ENCODE results near the gene TESK2.

The TESK2 gene

GRCh38 chr1:45302505-45303150, 188.3 kb downstream of the TESK2 start:
- Histone ChIP-seq H3K9me3 (ENCODE audit: insufficient read depth, low read length, severe bottlenecking) (no peaks in the 10 kb centered on the region), H3K4me3 (ENCODE audit: low read depth in 1 of 2, low read length in 2 of 2) (peak overlapping the region; percentile 68 to 83), H3K4me2 (ENCODE audit: insufficient read depth, low read length) (peak overlapping the region; percentile 80), H3K27me3 (ENCODE audit: insufficient read depth, low read length, poor library complexity) (no peaks in the 10 kb centered on the region), H3K4me1 (ENCODE audit: insufficient read depth, low read length) (peaks cover 23% of the 10 kb centered on the region), H3K27ac (ENCODE audit: low read length) (peak overlapping the region; percentile 80), H3K9ac (ENCODE audit: low read depth, low read length) (peak overlapping the region; percentile 90), H4K20me1 (ENCODE audit: insufficient read depth, low read length) (no peaks in the 10 kb centered on the region), H3K79me2 (ENCODE audit: insufficient read depth, low read length) (peaks cover 8% of the 10 kb centered on the region), H2AFZ (ENCODE audit: low read depth, low read length) (peak overlapping the region; percentile 93), H3K36me3 (ENCODE audit: insufficient read depth, low read length) (no peaks in the 10 kb centered on the region)
- DNase-seq (no peak), ATAC-seq (ENCODE audit: insufficient read depth, low read depth) (no peak)
- TF ChIP-seq EZH2 (IDR thresholded peaks at IDR 0.05; ENCODE audit: borderline replicate concordance, low read depth, low read length, severe bottlenecking) (no peak), CTCF (IDR thresholded peaks at IDR 0.05; ENCODE audit: borderline replicate concordance, extremely low read depth, low read length, poor library complexity, severe bottlenecking) (no peak)

- no peaks in the 10 kb centered on the region for H4K20me1 ChIP-seq (ENCODE audit: insufficient read depth, low read length)
- H3K9ac ChIP-seq (ENCODE audit: low read depth, low read length): no peak overlapping the region
- H3K9me3 ChIP-seq (ENCODE audit: insufficient read depth, low read length, severe bottlenecking): no peaks in the 10 kb centered on the region
- DNase-seq (no peak), ATAC-seq (ENCODE audit: insufficient read depth, low read depth) (no peak)
- peaks cover 8% of the 10 kb centered on the region for H3K79me2 ChIP-seq (ENCODE audit: insufficient read depth, low read length)
- no peak overlapping the region for H3K4me2 ChIP-seq (ENCODE audit: insufficient read depth, low read length)
- H3K27me3 ChIP-seq (ENCODE audit: insufficient read depth, low read length, poor library complexity): no peaks in the 10 kb centered on the region
- no peak overlapping the region for H2AFZ ChIP-seq (ENCODE audit: low read depth, low read length)
- H3K4me1 ChIP-seq (ENCODE audit: insufficient read depth, low read length): peaks cover 23% of the 10 kb centered on the region
- TF ChIP-seq CTCF (IDR thresholded peaks at IDR 0.05; ENCODE audit: borderline replicate concordance, extremely low read depth, low read length, poor library complexity, severe bottlenecking): no peak
- no peak for TF ChIP-seq EZH2 (IDR thresholded peaks at IDR 0.05; ENCODE audit: borderline replicate concordance, low read depth, low read length, severe bottlenecking)
- no peaks in the 10 kb centered on the region for H3K36me3 ChIP-seq (ENCODE audit: insufficient read depth, low read length)
- no peak overlapping the region for H3K4me3 ChIP-seq (ENCODE audit: low read depth in 1 of 2, low read length in 2 of 2)
- no peak overlapping the region for H3K27ac ChIP-seq (ENCODE audit: low read length)
Measured at GRCh38 chr1:45300669-45300997, 190.3 kb downstream of the TESK2 start.

DNA sequence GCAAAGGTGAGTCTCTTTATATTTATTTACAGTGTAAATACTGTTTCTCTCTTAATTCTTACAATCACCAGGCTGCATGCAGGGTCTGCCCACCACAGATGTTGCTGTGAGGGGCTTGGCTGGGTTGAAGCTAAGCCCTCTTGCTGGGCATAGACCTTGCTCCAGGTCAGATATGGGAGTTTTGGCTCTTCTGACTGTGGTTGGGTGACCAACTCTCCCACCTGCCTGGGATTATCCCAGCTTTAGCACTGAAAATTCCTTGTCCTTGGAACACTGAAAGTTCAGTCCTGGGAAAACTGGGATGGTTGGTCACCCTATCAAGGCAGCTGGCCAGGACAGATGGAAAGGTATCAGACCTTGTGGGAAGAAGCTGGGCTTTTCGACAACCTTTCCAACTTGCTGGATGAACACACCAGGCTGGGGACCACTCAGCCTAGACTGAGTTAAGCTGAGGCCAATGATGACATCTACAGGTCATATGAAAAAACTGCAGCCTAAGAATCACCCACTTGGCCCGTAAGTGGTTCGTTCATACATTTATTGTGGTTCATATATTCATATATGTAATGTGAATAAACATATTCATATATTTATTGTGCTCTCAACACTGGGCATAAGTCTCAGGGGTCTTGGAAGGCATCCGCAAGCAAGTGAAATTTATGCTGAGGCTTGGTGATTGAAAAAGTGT, 190.8 kb downstream of the TESK2 start:
- H3K4me1 ChIP-seq (ENCODE audit: insufficient read depth, low read length): peaks cover 23% of the 10 kb centered on the region
- TF ChIP-seq EZH2 (IDR thresholded peaks at IDR 0.05; ENCODE audit: borderline replicate concordance, low read depth, low read length, severe bottlenecking) (no peak), CTCF (IDR thresholded peaks at IDR 0.05; ENCODE audit: borderline replicate concordance, extremely low read depth, low read length, poor library complexity, severe bottlenecking) (peak; percentile 89)

More for the DNA sequence above, 190.8 kb downstream of the TESK2 start:
- no peaks in the 10 kb centered on the region for H3K9me3 ChIP-seq (ENCODE audit: insufficient read depth, low read length, severe bottlenecking)
- no peaks in the 10 kb centered on the region for H3K27me3 ChIP-seq (ENCODE audit: insufficient read depth, low read length, poor library complexity)
- H3K4me3 ChIP-seq (ENCODE audit: low read depth in 1 of 2, low read length in 2 of 2): no peak overlapping the region
- H4K20me1 ChIP-seq (ENCODE audit: insufficient read depth, low read length): no peaks in the 10 kb centered on the region
- DNase-seq: peak; percentile 59
- H3K4me2 ChIP-seq (ENCODE audit: insufficient read depth, low read length): no peak overlapping the region
- H2AFZ ChIP-seq (ENCODE audit: low read depth, low read length): no peak overlapping the region
- H3K27ac ChIP-seq (ENCODE audit: low read length): no peak overlapping the region
- peaks cover 8% of the 10 kb centered on the region for H3K79me2 ChIP-seq (ENCODE audit: insufficient read depth, low read length)
- no peaks in the 10 kb centered on the region for H3K36me3 ChIP-seq (ENCODE audit: insufficient read depth, low read length)
- peak; percentile 41 for ATAC-seq (ENCODE audit: insufficient read depth, low read depth)
- H3K9ac ChIP-seq (ENCODE audit: low read depth, low read length): no peak overlapping the region
